ENCODE results near the gene WNT9A. TPM values are rescaled to one million over a fixed set of nuclear protein-coding genes. Genes with fewer than 3 reads are reported as not detected.

The WNT9A gene
- total RNA-seq, 2 experiments from 2014 or later, result not detected

GRCh38 chr1:227908359-227908758 is 39.4 kb downstream of the WNT9A start:
- POLR2A ChIA-PET, result no interaction called here
- H3K27ac Mint-ChIP-seq, result no peak overlapping the region

DNA sequence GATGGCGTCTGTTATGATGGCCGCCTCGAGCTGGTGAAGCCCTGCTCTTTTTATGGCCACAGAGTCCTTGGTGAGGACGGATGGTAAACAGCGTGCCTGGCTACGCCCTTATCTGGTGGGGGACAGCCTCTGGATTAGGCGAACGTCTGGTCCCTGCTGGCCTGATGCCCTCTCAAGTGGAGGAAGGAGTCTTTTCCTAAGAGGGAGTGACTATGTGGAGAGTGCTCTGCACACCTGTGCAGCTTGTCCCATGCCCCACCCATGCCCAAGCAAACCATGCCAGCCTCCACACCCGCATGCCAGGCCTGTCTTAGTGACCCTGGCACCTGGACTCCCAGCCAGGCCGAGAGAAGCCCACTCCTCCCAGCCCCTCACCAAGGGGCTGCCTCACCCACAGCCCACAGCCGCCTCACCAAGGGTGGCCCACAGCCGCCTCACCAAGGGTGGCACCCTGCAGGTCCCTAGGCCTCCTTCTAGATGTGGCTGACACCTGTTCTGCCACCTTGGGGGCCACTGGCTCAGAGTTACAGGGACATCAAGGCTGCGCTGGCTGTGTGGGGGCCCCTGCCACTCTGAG is 40.2 kb downstream of the WNT9A start:
- ChIA-PET POLR2A (no interaction called here), CTCF (no interaction called here)
- Mint-ChIP-seq H3K9me3 (ENCODE audit: insufficient read depth) (no peaks in the 10 kb centered on the region), H3K27me3 (ENCODE audit: low read depth) (peaks cover 1% of the 10 kb centered on the region), H3K27ac (no peak overlapping the region), H3K4me1 (ENCODE audit: low read depth) (peaks cover 5% of the 10 kb centered on the region), H3K4me3 (no peak overlapping the region), H3K36me3 (ENCODE audit: low read depth) (no peaks in the 10 kb centered on the region)
- DNase-seq, result no peak
- no peak for ATAC-seq

More at GRCh38 chr1:227908359-227908758, 39.4 kb downstream of the WNT9A start:
- no peak for ATAC-seq
- peaks cover 5% of the 10 kb centered on the region for H3K4me1 Mint-ChIP-seq (ENCODE audit: low read depth)
- H3K27me3 Mint-ChIP-seq (ENCODE audit: low read depth), result peaks cover 3% of the 10 kb centered on the region
- CTCF ChIA-PET, result no interaction called here
- no peak for DNase-seq
- no peak overlapping the region for H3K4me3 Mint-ChIP-seq
- H3K36me3 Mint-ChIP-seq (ENCODE audit: low read depth), result no peaks in the 10 kb centered on the region
- H3K9me3 Mint-ChIP-seq (ENCODE audit: insufficient read depth), result no peaks in the 10 kb centered on the region

DNA sequence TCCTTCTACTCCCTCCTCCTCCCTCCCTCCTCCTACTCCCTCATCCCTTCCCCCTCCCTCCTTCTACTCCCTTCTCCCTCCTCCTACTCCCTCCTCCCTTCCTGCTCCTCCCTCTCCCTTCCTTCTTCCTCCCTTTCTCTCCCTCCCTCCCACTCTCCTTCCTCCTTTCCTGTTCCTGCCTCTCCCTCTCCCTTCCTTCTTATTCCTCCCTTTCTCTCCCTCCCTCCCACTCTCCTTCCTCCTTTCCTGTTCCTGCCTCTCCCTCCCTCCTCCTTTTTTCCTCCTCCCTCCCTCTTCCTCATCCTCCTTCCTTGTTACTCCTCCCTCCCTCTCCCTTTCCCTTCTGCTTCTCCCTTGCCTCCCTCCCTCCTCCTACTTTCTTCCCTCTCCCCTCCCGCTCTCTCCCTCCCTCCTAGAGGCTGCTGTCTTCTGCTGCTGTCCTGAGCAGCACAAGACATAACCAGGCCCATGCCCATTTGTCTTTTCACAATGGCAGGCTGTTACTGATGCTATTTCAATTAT is 41.1 kb downstream of the WNT9A start:
- CTCF ChIA-PET, result no interaction called here
- ATAC-seq, result no peak
- DNase-seq, result no peak
- Mint-ChIP-seq H3K9me3 (ENCODE audit: insufficient read depth) (no peaks in the 10 kb centered on the region), H3K4me1 (ENCODE audit: low read depth) (peaks cover 3% of the 10 kb centered on the region), H3K4me3 (no peak overlapping the region), H3K27me3 (ENCODE audit: low read depth) (no peaks in the 10 kb centered on the region), H3K36me3 (ENCODE audit: low read depth) (no peaks in the 10 kb centered on the region), H3K27ac (no peak overlapping the region)
- POLR2A ChIA-PET, result no interaction called here

- Mint-ChIP-seq H3K36me3 (ENCODE audit: low read depth) (no peaks in the 10 kb centered on the region), H3K4me1 (ENCODE audit: low read depth) (no peaks in the 10 kb centered on the region), H3K4me3 (no peak overlapping the region), H3K27ac (no peak overlapping the region), H3K9me3 (ENCODE audit: insufficient read depth) (no peaks in the 10 kb centered on the region), H3K27me3 (ENCODE audit: low read depth) (no peaks in the 10 kb centered on the region)
- ChIA-PET CTCF (no interaction called here), POLR2A (no interaction called here)
- DNase-seq (no peak), ATAC-seq (no peak)
These were observed 41.9 kb downstream of the WNT9A start for GRCh38 chr1:227905573-227906487.

DNA sequence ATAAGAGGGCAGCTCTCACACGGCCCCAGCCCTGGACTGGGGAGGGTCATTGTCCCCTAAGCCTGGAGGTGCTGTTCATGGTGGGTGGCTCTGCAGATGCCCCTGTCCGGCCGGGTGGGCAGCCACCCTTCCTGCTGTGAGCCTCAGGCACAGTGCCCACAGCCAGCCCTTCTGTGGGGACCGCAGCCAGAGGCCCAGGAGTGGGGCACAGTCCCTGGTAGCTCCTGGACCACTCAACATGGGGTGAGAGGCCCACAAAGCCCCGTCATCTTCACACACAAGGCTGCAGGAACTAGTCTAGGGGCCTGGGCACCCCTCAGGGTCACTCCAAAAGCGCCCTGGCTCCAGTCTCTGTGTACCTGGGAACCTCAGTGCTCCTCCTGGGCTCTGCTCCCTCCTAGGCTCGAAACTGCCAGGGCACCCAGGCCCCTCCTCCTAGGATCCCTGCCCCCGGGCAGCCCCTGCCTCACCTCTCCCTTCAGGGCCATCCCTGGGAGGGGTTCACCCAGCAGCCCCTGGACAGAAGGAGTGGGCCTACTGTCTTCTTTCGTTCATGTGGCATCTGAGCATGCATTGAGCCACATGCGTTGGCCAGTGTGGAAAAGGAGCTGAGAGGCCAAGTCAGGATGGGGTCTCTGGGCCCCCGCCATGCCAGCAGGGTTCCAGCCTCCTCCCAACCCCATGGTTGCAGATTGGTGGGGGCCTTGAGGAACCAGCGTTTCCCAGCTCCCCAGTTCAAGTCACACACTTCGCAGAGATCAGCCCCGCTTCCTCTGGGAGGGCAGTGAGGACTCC is 43.0 kb downstream of the WNT9A start:
- no peaks in the 10 kb centered on the region for H3K4me1 Mint-ChIP-seq (ENCODE audit: low read depth)
- ChIA-PET POLR2A (no interaction called here), CTCF (no interaction called here)
- H3K9me3 Mint-ChIP-seq (ENCODE audit: insufficient read depth), result no peaks in the 10 kb centered on the region
- no peaks in the 10 kb centered on the region for H3K27me3 Mint-ChIP-seq (ENCODE audit: low read depth)
- H3K36me3 Mint-ChIP-seq (ENCODE audit: low read depth), result no peaks in the 10 kb centered on the region
- no peak overlapping the region for H3K4me3 Mint-ChIP-seq
- DNase-seq (no peak), ATAC-seq (no peak)
- H3K27ac Mint-ChIP-seq, result no peak overlapping the region

DNA sequence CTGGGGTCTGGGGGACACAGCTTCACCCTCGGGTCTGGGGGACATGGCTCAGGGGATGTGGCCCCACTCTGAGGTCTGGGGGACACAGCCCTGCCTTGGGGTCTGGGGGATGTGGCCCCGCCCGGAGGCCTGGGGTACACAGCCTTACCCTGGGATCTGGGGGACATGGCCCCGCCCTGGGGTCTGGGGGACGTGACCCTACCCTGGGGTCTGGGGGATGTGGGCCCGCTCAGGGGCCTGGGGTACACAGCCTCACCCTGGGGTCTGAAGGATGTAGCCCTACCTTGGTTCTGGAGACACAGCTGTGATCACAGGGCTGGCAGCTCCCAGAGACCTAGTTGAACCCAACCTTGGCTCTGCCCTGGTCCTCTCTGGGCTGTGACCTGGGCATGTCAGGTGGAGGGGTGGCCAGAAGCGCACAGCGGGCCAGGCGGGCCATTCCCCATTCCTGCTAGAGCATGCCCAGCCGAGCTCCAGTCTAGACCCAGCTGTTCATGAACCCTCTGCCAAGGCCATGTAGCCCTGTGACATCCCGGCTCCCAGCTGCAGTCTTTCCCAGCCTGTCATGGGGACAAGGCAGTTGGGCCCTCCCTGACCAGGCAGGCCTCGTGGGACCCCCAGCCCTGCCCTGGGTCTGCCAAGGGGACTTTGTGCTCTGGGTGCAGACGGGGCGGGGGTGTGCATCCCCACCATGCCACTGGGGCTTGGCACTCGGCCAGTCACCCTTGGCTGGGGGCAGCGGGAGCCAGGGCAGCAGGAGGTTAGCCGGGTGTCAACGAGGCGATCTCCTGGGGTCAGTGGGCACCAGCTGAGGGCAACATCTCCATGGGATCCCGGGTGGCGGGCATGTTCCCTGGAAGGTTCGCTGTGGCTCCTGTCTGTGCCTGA is 43.9 kb downstream of the WNT9A start:
- ChIA-PET POLR2A (no interaction called here), CTCF (no interaction called here)
- no peak for DNase-seq
- ATAC-seq, result no peak
- Mint-ChIP-seq H3K9me3 (ENCODE audit: insufficient read depth) (no peaks in the 10 kb centered on the region), H3K27me3 (ENCODE audit: low read depth) (no peaks in the 10 kb centered on the region), H3K4me3 (no peak overlapping the region), H3K36me3 (ENCODE audit: low read depth) (no peaks in the 10 kb centered on the region), H3K27ac (no peak overlapping the region), H3K4me1 (ENCODE audit: low read depth) (no peaks in the 10 kb centered on the region)

DNA sequence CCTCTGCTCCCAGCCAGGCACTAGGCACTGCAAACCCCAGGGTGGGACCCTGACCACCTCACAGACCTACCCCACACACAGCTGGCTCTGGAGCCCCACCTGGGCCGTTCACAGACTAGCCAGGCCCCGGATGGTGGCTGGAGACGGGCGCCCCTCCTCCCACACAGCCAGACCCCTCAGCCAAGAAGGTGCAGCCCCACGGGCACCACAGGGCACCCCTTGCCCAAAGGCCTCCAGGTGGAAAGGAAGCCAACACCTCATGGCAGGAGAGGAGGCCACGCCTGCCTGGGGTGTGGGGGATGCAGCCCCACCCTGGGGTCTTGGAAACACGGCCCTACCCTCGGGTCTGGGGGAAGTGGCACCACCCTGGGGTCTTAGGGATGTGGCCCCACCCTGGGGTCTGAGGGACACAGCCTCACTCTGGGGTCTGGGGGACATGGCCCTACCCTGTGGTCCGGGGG is 44.6 kb downstream of the WNT9A start:
- POLR2A ChIA-PET, result no interaction called here
- no peaks in the 10 kb centered on the region for H3K27me3 Mint-ChIP-seq (ENCODE audit: low read depth)
- CTCF ChIA-PET, result no interaction called here
- no peaks in the 10 kb centered on the region for H3K36me3 Mint-ChIP-seq (ENCODE audit: low read depth)
- no peak overlapping the region for H3K27ac Mint-ChIP-seq
- no peak for DNase-seq
- no peak for ATAC-seq
- H3K9me3 Mint-ChIP-seq (ENCODE audit: insufficient read depth), result no peaks in the 10 kb centered on the region
- peaks cover 4% of the 10 kb centered on the region for H3K4me1 Mint-ChIP-seq (ENCODE audit: low read depth)
- H3K4me3 Mint-ChIP-seq, result no peak overlapping the region

GRCh38 chr1:227902641-227902990 is 45.1 kb downstream of the WNT9A start:
- DNase-seq (no peak), ATAC-seq (no peak)
- Mint-ChIP-seq H3K27me3 (ENCODE audit: low read depth) (no peaks in the 10 kb centered on the region), H3K9me3 (ENCODE audit: insufficient read depth) (no peaks in the 10 kb centered on the region), H3K4me1 (ENCODE audit: low read depth) (peaks cover 5% of the 10 kb centered on the region), H3K36me3 (ENCODE audit: low read depth) (no peaks in the 10 kb centered on the region), H3K27ac (no peak overlapping the region), H3K4me3 (no peak overlapping the region)
- ChIA-PET CTCF (no interaction called here), POLR2A (no interaction called here)

DNA sequence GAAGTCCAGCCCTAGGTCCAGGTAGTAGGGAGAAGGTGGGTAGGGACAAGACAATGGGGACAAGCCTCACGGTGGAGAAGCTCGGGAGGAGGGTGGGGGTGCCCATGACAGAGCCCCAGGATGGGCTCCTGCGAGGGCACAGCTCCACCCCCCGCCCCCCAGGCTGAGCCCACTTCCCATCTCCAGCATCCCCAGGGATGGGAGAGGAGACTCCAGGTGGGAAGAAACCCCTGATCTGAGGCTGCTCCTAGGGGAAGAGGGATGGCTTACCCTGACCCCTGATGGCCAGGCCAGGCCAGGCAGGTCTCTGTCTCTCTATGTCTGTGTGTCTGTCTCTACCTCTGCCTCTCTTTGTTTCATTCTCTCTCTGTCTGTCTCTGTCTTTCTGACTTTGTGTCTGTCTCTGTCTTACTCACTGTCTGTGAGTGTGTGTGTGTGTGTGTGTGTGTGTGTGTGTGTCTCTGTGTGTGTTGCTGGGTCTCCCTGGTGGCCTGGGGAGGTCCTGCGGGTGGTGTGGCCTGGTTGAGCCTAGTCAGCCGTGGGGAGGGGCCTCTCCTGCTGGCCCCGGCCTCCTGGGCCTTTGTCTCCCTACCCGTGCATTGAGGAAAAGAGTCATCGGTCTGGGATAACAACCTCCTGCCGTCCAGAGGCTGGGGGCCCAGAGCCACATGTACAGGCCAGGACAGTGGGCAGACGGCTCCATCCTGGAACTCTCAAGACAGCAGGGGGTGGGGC is 45.7 kb downstream of the WNT9A start:
- Mint-ChIP-seq H3K36me3 (ENCODE audit: low read depth) (no peaks in the 10 kb centered on the region), H3K27ac (no peak overlapping the region), H3K9me3 (ENCODE audit: insufficient read depth) (no peaks in the 10 kb centered on the region), H3K27me3 (ENCODE audit: low read depth) (no peaks in the 10 kb centered on the region), H3K4me3 (no peak overlapping the region), H3K4me1 (ENCODE audit: low read depth) (peaks cover 5% of the 10 kb centered on the region)
- ChIA-PET CTCF (no interaction called here), POLR2A (no interaction called here)
- no peak for DNase-seq
- ATAC-seq, result no peak

DNA sequence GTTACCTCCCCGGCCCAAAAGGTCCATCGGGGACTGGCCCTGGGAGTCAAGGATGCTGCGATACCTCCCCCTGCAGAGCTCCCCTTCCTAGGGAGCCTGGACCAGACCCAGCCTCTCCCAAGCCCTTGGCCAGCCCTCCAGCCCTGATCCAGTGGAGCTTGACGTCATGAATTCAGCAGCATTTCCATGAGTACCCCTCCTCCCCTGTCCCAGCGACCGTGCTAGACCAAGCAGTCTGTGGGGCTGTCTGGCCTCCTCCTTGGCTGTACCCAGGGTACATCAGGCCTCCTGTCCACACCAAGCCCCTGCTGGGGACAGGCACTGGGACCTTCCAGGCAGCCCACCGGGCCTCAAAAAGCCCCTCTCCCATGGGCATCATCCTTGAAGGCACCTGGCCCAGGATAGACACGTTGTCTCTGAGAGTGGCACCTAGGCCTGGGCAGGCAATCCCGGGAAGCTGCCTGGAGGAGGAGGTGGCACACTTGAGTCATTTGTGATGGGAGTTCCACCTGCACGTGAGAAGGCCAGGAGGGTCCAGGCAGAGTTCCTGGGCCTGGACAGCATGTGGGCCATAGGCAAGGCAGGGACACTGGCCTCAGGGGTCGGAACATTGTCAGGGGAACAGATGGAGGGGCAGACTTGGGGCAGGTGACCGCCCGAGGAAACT is 46.4 kb downstream of the WNT9A start:
- Mint-ChIP-seq H3K4me1 (ENCODE audit: low read depth) (peaks cover 5% of the 10 kb centered on the region), H3K27me3 (ENCODE audit: low read depth) (no peaks in the 10 kb centered on the region), H3K36me3 (ENCODE audit: low read depth) (no peaks in the 10 kb centered on the region), H3K4me3 (no peak overlapping the region), H3K27ac (no peak overlapping the region), H3K9me3 (ENCODE audit: insufficient read depth) (no peaks in the 10 kb centered on the region)
- ATAC-seq (no peak), DNase-seq (no peak)
- ChIA-PET POLR2A (no interaction called here), CTCF (no interaction called here)
